22Rv1 (cell line): ENCODE data around the gene WDR4.

Source experiments
- CTCF ChIP-seq: fragments of 450-650 bp; IDR thresholded peaks from 2 replicates; pipeline ENCODE4 v1.5.1; 2017; ENCODE audit warnings: mild to moderate bottlenecking
- ZFX ChIP-seq: fragments of 450-650 bp; IDR thresholded peaks from 2 replicates; pipeline ENCODE4 v1.6.1; 2017; ENCODE audit warnings: antibody characterized with exemption, borderline replicate concordance

- no peak for TF ChIP-seq CTCF
- TF ChIP-seq ZFX = no peak
These were observed 20.1 kb downstream of the WDR4 start for GRCh38 chr21:42858957-42859890.
